GM21786 (cell line): Measurements from ENCODE around the gene SHFL.

ENCODE experiments used
- ATAC-seq: cut with Tn5 transposase; IDR thresholded peaks from one replicate; pipeline ENCODE4 v1.9.1; 2021; ENCODE audit not compliant: unreplicated experiment

Gene SHFL

DNA sequence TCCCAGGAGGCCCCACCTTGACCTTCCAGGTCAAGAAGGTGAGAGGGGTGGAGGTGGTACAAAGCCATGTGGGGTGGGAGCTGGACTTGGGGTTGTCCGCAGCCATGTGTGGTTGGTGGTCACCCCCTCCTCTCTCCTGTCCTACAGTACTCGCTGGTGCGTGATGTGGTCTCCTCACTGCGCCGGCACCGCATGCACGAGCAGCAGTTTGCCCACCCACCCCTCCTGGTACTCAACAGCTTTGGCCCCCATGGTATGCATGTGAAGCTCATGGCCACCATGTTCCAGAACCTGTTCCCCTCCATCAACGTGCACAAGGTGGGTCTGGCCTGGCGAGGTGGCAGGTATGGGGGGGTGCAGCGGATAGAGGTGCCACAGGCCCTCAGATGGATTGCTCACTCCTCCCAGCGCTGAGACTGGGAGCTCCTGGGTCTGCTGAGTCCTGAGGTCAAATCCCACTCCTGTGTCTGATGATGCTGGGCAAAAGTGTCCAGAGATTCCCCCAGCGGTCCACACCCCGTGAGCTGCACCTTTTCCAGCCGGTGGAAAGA is 21.8 kb downstream of the SHFL start:
- ATAC-seq, result no peak

DNA sequence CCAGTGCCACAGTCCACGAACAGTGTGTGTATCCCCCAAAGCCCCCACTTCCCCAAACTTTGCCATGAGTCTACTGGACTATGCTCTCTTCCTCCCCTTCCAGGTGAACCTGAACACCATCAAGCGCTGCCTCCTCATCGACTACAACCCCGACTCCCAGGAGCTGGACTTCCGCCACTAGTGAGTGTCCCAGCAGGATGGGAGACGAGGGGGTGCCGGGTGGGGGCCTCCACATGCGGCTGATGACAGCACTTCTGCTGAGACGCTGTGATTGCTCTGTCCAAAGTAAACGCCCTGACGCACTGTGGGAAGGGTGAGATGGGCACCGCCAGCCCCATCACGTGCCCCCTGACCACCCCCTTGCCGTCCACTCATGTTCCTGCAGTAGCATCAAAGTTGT is 23.4 kb downstream of the SHFL start:
- no peak for ATAC-seq

DNA sequence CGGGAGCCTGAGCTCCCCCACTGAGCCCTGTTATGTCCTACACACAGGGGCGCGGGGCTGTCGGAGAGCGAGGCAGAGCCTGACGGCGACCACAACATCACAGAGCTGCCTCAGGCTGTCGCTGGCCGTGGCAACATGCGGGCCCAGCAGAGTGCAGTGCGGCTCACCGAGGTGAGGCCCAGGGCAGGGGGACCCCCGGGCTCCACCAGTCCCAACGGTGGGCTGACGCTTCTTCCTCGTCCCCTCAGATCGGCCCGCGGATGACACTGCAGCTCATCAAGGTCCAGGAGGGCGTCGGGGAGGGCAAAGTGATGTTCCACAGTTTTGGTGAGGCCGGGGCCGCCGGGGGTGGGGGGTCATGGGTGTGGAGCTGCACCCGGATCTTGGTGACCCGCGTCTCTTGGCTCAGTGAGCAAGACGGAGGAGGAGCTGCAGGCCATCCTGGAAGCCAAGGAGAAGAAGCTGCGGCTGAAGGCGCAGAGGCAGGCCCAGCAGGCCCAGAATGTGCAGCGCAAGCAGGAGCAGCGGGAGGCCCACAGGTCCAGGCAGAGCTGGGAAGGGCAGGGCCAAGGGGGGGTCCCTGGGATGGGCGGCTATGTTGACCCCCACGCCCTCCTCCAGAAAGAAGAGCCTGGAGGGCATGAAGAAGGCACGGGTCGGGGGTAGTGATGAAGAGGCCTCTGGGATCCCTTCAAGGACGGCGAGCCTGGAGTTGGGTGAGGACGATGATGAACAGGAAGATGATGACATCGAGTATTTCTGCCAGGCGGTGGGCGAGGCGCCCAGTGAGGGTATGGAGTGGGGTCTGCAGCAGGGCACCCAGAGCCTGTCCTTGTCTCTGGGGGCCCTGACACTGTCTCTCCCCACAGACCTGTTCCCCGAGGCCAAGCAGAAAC is 24.2 kb downstream of the SHFL start:
- no peak for ATAC-seq

DNA sequence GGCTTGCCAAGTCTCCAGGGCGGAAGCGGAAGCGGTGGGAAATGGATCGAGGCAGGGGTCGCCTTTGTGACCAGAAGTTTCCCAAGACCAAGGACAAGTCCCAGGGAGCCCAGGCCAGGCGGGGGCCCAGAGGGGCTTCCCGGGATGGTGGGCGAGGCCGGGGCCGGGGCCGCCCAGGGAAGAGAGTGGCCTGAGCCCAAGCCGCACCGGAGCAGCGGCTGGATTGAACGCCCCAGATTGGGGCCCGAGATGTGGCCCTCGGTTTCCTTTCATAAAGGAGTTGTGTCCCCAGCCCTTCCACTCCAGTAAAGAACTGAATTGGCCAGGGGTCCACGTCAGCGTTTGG is 24.8 kb downstream of the SHFL start:
- ATAC-seq, result no peak

DNA sequence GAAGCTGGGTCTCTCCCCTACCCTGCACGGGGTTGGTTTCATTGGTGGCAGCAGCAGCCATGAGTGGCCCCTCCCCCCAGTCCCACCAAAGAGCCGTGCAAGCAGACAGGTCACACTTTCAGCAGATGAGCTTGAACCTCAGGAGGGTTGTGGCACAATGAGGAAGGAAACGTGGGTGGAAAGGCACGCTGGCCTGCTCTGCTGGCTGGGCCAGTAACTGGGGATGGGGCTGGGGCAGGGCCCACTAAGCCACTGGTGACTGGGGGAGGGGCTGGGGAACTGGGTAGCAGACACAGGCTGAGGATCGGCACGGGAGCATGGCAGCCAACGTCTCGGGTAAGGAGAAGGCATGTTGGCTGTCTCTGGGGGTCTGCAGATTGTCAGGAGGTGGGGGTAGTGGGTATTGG is 25.3 kb downstream of the SHFL start, which contains the start of gene P2RY11:
P2RY11 (plus strand) TSS at position 289 of the 407 bp plus-strand sequence; CDS start at position 318, 29 bp downstream.
- ATAC-seq, result no peak

DNA sequence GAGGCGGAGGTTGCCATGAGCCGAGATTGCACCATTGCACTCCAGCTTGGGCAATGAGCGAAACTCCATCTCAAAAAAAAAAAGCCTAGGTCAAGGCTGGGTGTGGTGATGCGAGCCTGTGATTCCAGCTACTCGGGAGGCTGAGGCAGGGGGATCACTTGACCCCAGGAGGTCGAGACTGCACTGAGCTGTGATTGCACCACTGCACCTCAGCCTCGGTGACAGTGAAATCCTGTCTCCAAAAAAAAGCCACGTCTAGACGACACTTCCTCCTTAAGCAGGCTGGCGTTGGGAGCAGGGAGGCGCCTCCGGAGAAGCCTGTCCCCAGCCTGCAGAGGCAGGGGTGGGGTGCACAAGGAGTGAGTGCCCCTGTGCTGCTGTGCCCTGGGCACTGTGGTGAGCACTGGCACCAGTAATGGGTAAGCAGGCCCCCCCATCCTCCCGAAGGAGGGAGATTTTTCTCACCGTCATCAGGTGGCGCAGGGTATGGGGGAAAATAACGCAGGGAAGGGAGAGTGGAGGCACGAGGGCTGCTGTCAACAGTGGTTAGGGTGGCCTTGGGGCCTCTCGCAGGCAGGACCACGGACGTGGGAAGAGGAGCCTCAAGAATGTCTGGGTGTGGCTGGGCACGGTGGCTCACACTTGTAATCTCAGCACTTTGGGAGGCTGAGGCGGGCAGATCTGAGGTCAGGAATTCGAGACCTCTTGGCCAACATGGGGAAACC is 26.1 kb downstream of the SHFL start:
- no peak for ATAC-seq

DNA sequence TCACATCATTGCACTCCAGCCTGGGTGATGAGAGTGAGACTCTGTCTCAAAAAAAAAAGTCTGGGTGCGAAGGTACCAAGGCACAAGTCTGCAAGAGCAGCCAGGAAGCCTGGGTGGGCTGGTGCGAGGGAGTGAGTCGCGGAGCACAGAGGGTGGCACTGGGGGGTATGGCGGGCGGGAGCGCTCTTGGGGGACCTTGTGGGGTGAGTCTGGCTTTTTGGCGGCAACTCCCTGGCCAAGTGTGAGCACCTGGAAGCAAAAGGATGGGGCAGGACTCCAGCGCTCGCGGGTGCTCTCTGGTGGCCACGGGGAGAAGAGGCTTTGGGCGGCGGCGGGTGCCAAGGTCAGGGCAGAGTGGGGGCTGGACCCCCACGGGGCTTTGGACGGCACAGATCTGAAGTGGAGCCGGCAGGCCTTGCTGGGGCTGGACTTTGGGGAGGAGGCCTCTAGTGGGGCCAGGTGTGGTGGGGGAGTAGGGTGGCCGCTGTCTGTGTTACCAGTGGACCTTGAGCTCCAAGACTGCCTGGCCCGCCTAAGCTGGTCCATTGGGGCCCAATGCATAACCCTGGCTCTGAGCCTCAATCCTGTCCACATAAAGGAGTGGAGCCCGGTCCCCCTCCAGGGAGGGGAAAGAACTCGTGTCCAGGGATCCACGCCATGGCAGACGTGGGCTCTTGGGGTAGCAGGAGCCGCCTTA is 26.9 kb downstream of the SHFL start:
- ATAC-seq, result no peak

DNA sequence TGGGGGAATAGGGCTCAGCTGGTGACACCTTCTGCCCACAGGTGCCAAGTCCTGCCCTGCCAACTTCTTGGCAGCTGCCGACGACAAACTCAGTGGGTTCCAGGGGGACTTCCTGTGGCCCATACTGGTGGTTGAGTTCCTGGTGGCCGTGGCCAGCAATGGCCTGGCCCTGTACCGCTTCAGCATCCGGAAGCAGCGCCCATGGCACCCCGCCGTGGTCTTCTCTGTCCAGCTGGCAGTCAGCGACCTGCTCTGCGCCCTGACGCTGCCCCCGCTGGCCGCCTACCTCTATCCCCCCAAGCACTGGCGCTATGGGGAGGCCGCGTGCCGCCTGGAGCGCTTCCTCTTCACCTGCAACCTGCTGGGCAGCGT is 27.5 kb downstream of the SHFL start:
- no peak for ATAC-seq

DNA sequence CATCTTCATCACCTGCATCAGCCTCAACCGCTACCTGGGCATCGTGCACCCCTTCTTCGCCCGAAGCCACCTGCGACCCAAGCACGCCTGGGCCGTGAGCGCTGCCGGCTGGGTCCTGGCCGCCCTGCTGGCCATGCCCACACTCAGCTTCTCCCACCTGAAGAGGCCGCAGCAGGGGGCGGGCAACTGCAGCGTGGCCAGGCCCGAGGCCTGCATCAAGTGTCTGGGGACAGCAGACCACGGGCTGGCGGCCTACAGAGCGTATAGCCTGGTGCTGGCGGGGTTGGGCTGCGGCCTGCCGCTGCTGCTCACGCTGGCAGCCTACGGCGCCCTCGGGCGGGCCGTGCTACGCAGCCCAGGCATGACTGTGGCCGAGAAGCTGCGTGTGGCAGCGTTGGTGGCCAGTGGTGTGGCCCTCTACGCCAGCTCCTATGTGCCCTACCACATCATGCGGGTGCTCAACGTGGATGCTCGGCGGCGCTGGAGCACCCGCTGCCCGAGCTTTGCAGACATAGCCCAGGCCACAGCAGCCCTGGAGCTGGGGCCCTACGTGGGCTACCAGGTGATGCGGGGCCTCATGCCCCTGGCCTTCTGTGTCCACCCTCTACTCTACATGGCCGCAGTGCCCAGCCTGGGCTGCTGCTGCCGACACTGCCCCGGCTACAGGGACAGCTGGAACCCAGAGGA is 28.0 kb downstream of the SHFL start:
- no peak for ATAC-seq

DNA sequence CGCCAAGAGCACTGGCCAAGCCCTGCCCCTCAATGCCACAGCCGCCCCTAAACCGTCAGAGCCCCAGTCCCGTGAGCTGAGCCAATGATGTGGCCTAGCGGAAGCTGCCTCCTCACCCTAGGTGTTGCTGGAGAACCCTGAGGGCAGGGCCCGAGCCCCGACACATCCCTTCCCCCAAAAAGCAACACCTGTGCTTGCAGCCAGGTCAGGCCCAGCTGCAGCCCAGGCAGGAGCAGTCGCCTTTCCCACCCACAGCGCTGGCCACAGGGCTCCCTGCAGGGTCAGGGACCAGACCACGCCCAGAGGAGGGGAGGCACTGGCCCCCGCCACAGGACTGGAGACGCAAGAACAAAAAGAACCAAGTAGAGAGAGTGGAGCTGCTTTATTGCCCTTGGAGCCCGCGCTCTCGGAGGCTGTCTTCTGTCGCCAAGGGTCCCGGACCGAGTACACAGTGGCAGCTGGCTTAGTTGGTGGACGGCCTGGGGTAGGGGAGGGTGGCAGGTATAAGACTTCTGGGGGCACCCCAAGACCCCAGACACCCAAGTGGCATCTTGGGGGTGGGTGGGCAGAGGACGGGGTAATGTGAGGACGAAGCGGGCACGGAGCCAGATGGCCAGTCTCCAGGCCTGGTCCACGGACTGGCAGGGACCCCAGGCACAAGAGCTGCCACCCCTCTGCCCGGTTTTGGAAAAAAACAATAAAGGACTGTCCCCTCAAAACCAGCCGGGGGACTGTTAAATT is 28.7 kb downstream of the SHFL start:
- ATAC-seq, result no peak

DNA sequence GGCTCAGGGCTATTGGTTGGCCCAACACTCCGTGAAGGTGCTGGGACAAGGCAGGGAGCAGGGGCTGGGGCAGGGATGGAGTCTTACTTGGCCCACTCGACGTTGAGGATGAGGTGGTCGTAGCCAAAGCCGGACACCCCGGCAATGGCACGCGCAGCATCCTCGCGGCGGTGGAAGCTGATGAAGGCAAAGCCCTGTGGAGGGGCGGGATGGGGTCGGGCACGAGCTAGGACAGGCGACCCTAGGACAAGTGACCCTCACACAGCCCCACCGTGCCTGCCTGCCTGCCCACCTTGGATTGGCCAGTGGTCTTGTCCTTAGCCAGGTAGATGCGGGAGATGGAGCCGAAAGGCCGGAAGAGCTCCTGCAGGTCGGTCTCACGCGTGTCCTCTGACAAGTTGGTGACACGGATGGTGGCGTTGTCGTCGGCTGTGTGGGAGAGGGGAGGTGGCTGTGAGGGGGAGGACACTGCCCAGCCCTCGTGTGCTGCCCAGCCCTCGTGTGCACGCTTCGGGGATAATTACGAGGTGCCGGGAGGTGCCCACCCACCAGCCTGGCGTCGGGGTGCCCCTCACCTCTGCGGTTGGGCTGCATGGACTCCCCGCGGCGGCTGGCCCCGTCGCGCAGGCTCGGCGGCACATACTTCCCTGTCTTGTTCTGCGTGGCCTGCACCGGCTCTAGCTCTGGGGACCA is 29.4 kb downstream of the SHFL start:
- ATAC-seq, result no peak

DNA sequence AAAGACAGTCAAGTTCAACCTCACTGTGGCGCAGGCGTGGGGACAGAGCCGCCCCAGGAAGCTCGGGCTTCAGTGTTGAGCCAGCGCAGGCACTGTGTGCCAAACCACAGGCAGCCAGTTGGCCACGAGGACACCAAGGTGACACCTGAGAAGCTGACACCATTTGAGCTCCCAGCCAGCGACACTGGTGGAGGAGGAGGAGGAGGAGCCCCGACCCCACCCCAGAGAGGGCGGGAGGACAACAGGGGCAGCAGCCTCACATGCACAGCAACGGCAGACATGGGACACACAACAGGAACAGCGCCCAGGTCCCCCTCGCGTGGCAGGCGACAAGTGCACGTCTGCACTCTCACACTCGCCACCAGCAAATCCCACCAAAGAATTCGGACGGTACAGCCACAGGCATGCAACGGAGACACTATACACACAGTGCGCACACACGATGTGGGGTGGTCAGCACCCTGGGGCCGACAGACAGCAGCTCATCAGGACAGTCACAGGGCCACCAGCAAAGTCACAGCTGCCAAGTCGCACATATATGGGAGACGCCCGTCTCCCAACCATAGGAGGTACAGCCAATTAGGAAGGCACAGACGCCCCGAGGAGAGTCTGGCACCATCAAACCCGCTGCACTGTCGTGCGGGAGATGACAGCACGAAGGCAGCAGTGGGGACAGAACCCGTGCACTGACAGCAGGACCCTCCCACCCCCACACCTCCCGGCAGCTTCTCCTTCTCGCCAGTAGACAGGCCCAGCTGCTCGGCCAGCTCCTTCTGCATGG is 30.2 kb downstream of the SHFL start:
- no peak for ATAC-seq

DNA sequence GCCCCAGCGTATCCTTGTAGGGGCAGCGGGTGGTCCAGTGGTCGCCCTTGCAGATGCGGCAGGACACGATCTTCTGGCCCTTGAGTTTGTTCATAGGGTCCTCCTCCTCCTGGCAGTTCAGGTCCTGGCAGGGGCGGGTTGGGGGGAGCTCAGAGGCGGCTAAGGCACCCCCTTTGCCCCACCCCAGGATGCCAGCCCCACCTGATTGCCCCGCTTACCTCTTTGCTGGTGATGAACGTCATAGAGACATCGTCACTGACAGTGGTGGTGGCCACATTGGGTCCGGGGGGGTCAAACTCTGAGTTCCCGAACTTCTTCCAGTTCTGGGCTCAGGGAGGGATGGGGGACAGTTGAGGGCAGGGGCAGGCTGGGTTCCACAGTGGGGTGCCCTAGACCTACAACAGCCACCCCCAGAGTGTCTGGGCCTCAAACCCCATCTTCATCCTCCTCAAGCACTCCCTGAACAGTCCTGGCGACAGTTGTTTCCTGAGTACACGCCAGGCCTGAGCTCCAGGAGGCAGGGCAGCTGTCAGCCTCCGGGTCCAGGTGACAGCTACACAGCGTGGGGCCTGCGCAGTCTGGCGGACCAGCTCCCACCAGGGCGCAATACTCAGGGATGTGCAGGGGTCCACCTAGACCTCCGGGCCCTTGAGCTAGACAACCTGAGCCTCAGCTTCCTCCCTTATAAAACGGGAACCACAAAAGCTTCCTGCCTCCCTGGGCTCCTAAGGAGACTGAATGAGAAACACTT is 30.9 kb downstream of the SHFL start:
- no peak for ATAC-seq

DNA sequence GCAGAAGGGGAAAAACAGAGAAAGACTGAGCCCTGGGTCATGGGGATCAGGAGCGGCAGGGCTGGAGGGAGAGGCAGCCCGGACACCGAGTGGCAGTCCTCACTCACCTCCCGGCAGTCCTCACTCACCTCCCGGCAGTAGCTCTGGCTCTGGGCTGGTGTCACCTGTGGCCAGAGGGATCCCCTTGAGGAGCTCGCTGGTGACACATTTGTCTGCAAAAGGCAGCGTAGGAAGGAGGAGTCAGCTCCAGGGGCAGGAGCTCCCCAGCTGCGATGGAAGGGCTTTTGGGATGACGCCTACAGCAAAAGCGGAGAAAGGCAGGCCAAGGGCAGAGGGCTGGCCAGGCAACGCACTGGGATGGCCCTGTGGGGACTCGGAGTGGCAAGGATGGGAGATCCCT is 32.8 kb downstream of the SHFL start:
- ATAC-seq, result no peak

DNA sequence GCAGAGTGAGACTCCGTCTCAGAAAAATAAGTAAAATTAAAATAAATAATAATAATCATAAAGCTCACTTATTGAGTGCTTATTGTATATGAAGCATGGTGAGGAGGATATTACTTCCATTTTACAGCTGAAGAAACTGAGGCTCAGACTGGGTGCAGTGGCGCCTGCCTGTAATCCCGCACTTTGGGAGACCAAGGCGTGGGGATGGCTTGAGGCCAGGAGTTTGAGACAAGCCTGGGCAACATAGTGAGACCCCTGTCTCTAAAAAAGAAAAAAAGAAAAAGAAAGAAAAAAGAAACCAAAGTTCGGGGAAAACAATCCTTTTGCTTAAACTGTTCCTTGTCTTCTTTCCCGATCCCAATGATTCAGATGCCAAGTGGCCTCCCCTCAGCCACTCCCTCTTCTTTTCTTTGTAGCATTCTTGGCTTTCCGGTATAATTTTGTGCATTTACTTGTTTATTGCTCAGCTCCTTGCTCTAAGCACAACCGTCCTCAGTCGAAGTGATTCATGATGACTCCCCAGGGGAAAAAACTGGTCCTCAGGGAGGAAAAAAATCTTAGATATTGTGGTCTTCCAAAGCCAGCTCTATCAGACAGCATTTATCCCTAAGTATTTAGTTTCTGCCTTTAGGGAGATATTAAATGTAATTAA is 34.5 kb downstream of the SHFL start:
- no peak for ATAC-seq

DNA sequence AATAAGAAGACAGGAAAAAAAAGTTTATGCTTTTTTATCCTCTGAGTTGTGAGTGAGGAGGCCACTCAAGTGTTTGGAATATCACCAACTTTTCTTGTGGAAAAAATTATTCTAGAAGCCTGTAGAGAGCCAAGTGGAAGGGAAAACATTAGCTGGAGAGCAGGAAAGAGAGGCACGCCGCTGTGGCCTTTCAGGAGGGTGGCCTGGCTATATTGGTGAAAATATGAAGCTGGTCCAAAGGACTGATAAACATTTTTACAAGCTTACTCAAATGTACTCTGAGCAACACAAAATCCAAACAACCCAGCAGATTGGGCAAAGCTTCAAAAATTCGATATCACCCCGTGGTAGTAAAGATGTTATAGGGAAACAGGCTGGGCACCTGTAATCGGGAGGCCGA is 35.9 kb downstream of the SHFL start:
- no peak for ATAC-seq

DNA sequence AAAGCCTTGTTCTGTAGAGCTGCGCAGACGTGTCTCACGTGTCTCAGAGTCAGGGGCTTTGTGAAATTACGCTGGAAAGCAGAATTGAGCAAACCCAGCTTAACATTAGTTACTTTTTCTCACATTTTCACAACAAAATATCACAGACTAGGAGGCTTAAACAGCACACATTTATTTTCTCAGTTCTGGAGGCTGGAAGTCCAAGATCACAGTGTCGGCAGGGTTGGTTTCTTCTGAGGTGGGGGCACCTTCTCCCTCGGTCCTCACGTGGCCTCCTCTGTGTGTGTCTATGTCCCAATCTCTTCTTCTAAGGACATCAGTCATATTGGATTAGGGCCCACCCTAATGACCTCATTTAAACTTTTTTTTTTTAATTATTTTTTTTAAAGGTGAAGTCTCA is 38.3 kb downstream of the SHFL start:
- no peak for ATAC-seq

DNA sequence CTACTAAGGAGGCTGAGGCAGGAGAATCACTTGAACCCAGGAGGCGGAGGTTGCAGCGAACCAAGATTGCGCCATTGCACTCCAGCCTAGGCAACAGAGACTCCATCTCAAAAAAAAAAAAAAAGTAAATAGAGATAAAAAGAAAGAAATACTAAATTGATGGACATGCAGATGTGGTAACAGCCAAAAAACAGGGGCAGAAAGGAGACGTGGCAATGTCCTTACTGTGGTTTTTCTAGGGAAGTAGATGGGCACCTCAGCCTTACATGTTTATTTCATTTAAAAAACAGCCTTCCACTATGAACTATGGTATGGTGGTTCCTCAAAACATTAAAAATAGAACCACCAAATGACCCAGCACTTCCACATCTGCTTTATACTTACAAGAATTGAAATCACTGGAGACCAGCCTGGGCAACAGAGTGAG is 40.1 kb downstream of the SHFL start:
- no peak for ATAC-seq
